ENCODE results near the gene CDH4. TPM values are rescaled to one million over a fixed set of nuclear protein-coding genes. Genes with fewer than 3 reads are reported as not detected.

CDH4 gene
- total and polyA plus RNA-seq, 9 of the 15 experiments (the other 6 are each of a cell fraction or from before 2014, with no cell fraction given) = 0.04 TPM; not detected in 8

DNA sequence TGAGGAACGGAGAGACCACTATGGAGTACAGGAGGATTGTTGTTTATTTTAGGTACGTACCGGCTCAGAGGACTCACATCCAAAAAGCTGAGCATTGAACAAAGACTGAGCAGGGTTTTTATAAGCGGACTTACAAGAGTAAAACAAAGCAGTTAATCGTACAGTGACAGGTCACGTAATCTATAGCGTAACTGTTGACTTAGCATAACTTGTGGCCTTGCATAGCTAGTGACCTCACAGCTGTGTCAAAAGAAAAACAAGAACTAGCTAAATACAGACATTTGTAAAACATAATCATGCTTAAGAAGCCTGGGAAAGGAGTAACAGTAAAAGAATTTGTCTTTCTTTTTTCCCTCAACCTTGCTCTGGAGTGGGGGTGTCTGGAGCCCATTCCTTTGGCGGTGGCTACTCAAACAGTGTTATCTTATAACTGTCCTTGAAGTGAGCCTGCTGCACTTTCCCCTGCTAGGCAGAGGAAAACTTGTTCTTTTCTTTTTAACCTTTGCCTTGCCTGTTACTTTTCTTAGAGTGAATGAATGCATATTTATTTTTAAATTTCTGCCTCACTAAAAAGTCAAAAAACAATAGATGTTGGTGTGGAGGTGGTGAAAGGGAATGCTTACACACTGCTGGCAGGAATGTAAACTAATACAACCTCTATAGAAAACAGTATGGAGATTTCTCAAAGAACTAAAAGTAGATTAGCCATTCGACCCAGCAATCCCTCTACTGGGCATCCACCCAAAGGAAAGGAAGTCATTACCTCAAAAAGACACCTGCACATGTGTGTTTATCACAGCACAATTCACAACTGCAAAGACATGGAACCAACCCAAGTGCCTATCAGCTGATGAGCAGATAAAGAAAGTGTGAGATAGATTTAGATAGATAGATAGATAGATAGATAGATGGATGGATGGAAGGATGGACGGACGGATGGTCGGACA is 704.6 kb downstream of the CDH4 start:
- no peak overlapping the region; the same call in 1 of the 2 replicates for H3K4me2 ChIP-seq (ENCODE audit: insufficient read depth, low read length)
- no peaks in the 10 kb centered on the region for H3K9me3 ChIP-seq (replicated peaks; ENCODE audit: control insufficient read depth, insufficient read depth, low read depth, low read length)
- H2AFZ ChIP-seq (ENCODE audit: low read depth, low read length) = no peak overlapping the region
- H3K9ac ChIP-seq (ENCODE audit: insufficient read depth in 1 of 2, low read depth in 2 of 2, low read length in 2 of 2) = no peak overlapping the region
- TF ChIP-seq PKNOX1 (IDR thresholded peaks at IDR 0.05) (peak; percentile 77), ZNF316 (IDR thresholded peaks at IDR 0.05) (peak; percentile 19; the same call in 1 of the 2 replicates), MAFG (tag; conservative IDR thresholded peaks at IDR 0.05) (peak; percentile 48; the same call in 1 of the 2 replicates), ATF1 (CRISPR knock-in tag; IDR thresholded peaks at IDR 0.05) (no peak), ATF1 (tag; IDR thresholded peaks at IDR 0.05) (peak; percentile 72), HNRNPH1 (optimal IDR thresholded peaks at IDR 0.05; ENCODE audit: low read depth, low read length) (no peak), RBM39 (optimal IDR thresholded peaks at IDR 0.05; ENCODE audit: low read depth, low read length) (no peak), ATF7 (IDR thresholded peaks at IDR 0.05) (peak; percentile 49; the same call in 1 of the 2 replicates), CREB1 (IDR thresholded peaks at IDR 0.05) (peak; percentile 42; the same call in 1 of the 2 replicates), CREB1 (CRISPR knock-in tag; IDR thresholded peaks at IDR 0.05) (peak; percentile 58; the same call in 1 of the 2 replicates), ZNF175 (CRISPR knock-in tag; IDR thresholded peaks at IDR 0.05; ENCODE audit: low read depth) (no peak), C11orf30 (IDR thresholded peaks at IDR 0.05; ENCODE audit: low read depth) (peak; percentile 51; the same call in 1 of the 2 replicates), DACH1 (IDR thresholded peaks at IDR 0.05; ENCODE audit: partially characterized antibody) (peak; percentile 37), MEIS2 (IDR thresholded peaks at IDR 0.05; ENCODE audit: partially characterized antibody) (peak; percentile 89), PBX2 (CRISPR knock-in tag; IDR thresholded peaks at IDR 0.05; ENCODE audit: low read depth) (no peak), PBX2 (tag; conservative IDR thresholded peaks at IDR 0.05; ENCODE audit: low read depth) (peak; percentile 87), CREM (IDR thresholded peaks at IDR 0.05; ENCODE audit: low read depth) (peak; percentile 64; the same call in 1 of the 2 replicates), NCOA1 (IDR thresholded peaks at IDR 0.05; ENCODE audit: low read depth) (0 out of 2 replicates have a peak, but pooled peaks have one; percentile 34), TAL1 (IDR thresholded peaks at IDR 0.05) (no peak)
- H3K9me1 ChIP-seq (ENCODE audit: control insufficient read depth, insufficient read depth, low read length) = no peaks in the 10 kb centered on the region
- intact Hi-C loops (cut with micrococcal nuclease) = no loop called here
- H3K27me3 ChIP-seq (ENCODE audit: control insufficient read depth in 2 of 2, insufficient read depth in 2 of 2, low read length in 2 of 2) = peaks cover 0 to 14% of the 10 kb centered on the region in 2 experiments; a peak in 2 of 5 replicates
- no peaks in the 10 kb centered on the region; the same call in 1 of the 2 replicates for H4K20me1 ChIP-seq (replicated peaks; ENCODE audit: control insufficient read depth, insufficient read depth, low read length)
- WGBS (ENCODE audit: insufficient coverage, low coverage, missing lambda C conversion rate) = 7% methylated on average over 12 of the region's 12 CpGs
- ChIA-PET CTCF (ENCODE audit: low intra/inter-chr PET ratio) (no interaction called here), POLR2A (no interaction called here)
- no TSS peak for BruUV-seq (replicated peaks)
- H3K4me1 ChIP-seq (replicated peaks in 1 of 2; ENCODE audit: control insufficient read depth in 2 of 2, insufficient read depth in 2 of 2, low read length in 2 of 2) = no peaks in the 10 kb centered on the region; a peak in 3 of 5 replicates
- ATAC-seq = no peak
- H3K79me2 ChIP-seq (ENCODE audit: control insufficient read depth, insufficient read depth, low read length) = no peaks in the 10 kb centered on the region
- no peak for DNase-seq (ENCODE audit: extremely low read depth in 1 of 4, low spot score in 3 of 4)
- H3K27ac ChIP-seq (ENCODE audit: extremely low read depth, low read depth, low read length) = no peak overlapping the region
- H3K4me3 ChIP-seq = no peak overlapping the region
- H3K36me3 ChIP-seq (ENCODE audit: control insufficient read depth, insufficient read depth, low read length) = no peaks in the 10 kb centered on the region
- peak; percentile 23 for FAIRE-seq
- in situ Hi-C loops (cut with MboI) = no loop called here
